ENCODE data around the gene RNGTT. TPM values are rescaled to one million over a fixed set of nuclear protein-coding genes. Genes with fewer than 3 reads are reported as not detected.

The RNGTT gene
- total RNA-seq, 2 donors from 2014 or later: 13.5 to 20.5 TPM

DNA sequence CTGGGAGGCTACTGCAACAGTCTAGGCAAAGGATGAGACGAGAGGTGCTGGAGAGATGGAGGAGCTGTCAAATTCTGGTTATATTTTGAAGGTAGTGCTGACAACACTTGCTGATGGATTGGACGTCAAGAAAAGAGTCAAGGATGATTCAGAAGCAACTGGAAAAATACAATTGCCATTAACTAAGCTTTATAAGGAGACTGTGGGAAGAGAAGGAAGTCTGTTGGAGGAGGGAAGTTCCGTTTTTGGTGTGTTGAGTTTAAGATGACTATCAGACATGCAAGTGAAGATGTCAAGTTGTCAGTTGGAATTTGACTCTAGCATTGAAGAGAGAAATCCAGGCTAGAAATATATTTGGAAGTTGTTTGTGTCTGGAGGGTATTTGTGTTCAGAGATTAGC is 358.1 kb downstream of the RNGTT start:
- DNase-seq (ENCODE audit: low spot score) (no peak), ATAC-seq (ENCODE audit: insufficient number of reproducible peaks, low FRiP score, low read depth) (no peak)
- H3K36me3 ChIP-seq: no peaks in the 10 kb centered on the region
- H3K27me3 ChIP-seq (replicated peaks; ENCODE audit: insufficient read depth): no peaks in the 10 kb centered on the region
- no peaks in the 10 kb centered on the region for H3K9me3 ChIP-seq
- TF ChIP-seq, protein P1, sequence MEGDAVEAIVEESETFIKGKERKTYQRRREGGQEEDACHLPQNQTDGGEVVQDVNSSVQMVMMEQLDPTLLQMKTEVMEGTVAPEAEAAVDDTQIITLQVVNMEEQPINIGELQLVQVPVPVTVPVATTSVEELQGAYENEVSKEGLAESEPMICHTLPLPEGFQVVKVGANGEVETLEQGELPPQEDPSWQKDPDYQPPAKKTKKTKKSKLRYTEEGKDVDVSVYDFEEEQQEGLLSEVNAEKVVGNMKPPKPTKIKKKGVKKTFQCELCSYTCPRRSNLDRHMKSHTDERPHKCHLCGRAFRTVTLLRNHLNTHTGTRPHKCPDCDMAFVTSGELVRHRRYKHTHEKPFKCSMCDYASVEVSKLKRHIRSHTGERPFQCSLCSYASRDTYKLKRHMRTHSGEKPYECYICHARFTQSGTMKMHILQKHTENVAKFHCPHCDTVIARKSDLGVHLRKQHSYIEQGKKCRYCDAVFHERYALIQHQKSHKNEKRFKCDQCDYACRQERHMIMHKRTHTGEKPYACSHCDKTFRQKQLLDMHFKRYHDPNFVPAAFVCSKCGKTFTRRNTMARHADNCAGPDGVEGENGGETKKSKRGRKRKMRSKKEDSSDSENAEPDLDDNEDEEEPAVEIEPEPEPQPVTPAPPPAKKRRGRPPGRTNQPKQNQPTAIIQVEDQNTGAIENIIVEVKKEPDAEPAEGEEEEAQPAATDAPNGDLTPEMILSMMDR (IDR thresholded peaks at IDR 0.05): no peak
- no peaks in the 10 kb centered on the region for H3K4me1 ChIP-seq (ENCODE audit: control insufficient read depth in 1 of 2, low read depth in 2 of 2)
- H3K4me3 ChIP-seq: no peak overlapping the region
- H3K27ac ChIP-seq: no peak overlapping the region

DNA sequence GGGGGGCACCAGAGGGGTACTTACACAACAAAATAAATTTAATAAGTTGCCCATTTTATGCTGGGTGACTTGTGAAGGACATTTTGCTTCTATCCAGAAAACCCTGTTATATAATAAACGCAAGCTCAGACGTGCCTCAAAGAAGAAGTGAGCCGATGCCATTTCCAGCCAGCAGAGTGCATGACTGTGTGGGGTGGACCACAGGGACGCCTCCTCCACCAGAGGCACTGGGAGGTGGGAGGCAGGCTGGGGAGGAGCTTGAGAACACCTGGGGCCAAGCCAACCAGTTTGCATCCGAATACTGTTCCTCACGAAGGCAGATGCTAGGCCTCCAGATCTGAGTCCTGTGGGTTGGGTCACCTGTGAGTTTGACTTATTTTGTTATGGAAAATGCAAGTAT is 363.8 kb downstream of the RNGTT start:
- DNase-seq (ENCODE audit: low spot score): no peak

DNA sequence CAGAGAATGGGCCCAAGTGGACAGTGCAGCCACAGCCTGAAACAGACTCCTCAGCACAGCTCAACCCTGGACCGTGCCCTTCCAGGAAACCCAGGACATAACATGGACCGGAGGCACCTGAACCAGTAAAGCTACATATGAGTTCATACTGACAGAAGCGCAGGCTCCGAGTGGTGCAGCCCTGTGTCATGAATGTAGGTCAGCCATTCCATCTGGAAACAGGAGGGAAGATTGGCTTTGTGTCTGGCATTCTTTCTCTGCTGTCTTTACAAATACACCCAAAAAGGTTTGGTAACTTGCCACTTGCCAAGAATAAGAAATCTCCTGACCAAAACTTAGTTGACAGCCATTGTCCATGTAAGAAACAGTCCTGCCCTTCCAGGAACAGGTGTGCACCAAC is 366.6 kb downstream of the RNGTT start:
- TF ChIP-seq, protein P1 (IDR thresholded peaks at IDR 0.05): no peak
- H3K36me3 ChIP-seq: no peaks in the 10 kb centered on the region
- H3K27me3 ChIP-seq (replicated peaks; ENCODE audit: insufficient read depth): no peaks in the 10 kb centered on the region
- peaks cover 0 to 10% of the 10 kb centered on the region in 2 donors for H3K4me1 ChIP-seq (ENCODE audit: control insufficient read depth in 1 of 2, low read depth in 2 of 2)
- H3K4me3 ChIP-seq: no peak overlapping the region
- no peak overlapping the region for H3K27ac ChIP-seq
- no peak for ATAC-seq (ENCODE audit: insufficient number of reproducible peaks, low FRiP score, low read depth)
- DNase-seq (ENCODE audit: low spot score): no peak
- no peaks in the 10 kb centered on the region for H3K9me3 ChIP-seq

More for the DNA sequence above, 363.8 kb downstream of the RNGTT start:
- Histone ChIP-seq H3K27me3 (replicated peaks; ENCODE audit: insufficient read depth) (no peaks in the 10 kb centered on the region), H3K36me3 (no peaks in the 10 kb centered on the region), H3K4me1 (ENCODE audit: control insufficient read depth in 1 of 2, low read depth in 2 of 2) (peaks cover 0 to 10% of the 10 kb centered on the region in 2 donors), H3K9me3 (no peaks in the 10 kb centered on the region), H3K4me3 (no peak overlapping the region), H3K27ac (no peak overlapping the region)
- no peak for ATAC-seq (ENCODE audit: insufficient number of reproducible peaks, low FRiP score, low read depth)
- TF ChIP-seq, protein P1 (IDR thresholded peaks at IDR 0.05): no peak

DNA sequence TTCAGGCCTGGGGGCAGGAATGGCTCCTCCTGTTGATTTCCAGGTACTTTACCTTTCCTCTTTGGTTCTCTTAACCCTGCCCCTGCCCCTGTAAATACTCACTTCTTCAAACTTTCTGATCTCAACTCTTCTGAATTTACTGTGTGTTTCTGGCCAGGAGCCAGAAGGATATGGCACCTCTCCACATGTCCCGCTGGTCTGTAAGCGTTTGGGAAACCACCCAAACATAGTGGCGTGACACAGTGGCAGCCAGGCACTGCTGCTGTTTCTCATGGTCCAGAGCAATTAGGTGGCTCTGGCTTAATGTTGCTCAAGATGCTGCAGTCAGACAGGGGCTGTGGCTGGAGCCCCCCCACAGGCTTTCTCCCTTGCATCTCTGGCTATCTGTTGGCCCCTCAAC is 374.5 kb downstream of the RNGTT start:
- no peak overlapping the region for H3K27ac ChIP-seq
- DNase-seq (ENCODE audit: low spot score) (peak; percentile 14), ATAC-seq (ENCODE audit: insufficient number of reproducible peaks, low FRiP score, low read depth) (no peak)
- H3K4me1 ChIP-seq (ENCODE audit: control insufficient read depth in 1 of 2, low read depth in 2 of 2): peaks cover 22 to 54% of the 10 kb centered on the region in 2 donors
- H3K4me3 ChIP-seq: no peak overlapping the region
- H3K36me3 ChIP-seq: no peaks in the 10 kb centered on the region
- no peaks in the 10 kb centered on the region for H3K9me3 ChIP-seq
- no peaks in the 10 kb centered on the region for H3K27me3 ChIP-seq (replicated peaks; ENCODE audit: insufficient read depth)
- TF ChIP-seq, protein P1 (IDR thresholded peaks at IDR 0.05): no peak

DNA sequence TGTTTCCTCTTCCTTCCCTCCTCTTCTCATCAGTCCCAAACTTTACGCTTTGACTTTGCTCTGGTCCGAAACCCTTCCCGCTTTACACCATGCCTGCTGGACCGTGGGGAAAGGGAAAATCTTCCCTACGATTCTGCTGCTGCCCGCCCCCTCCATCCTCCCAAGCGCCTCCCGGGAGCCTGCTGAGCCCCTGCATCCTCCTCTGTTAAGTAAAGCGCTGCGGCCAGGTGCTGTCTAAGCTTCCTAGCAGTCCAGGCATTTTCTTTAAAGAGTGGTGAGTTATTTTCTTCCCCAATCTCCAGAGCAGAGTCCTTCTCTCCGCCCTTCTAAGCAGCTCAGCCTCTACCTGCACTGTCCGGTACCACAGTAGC is 376.3 kb downstream of the RNGTT start:
- peaks cover 22 to 56% of the 10 kb centered on the region in 2 donors for H3K4me1 ChIP-seq (ENCODE audit: control insufficient read depth in 1 of 2, low read depth in 2 of 2)
- no peaks in the 10 kb centered on the region for H3K9me3 ChIP-seq
- no peaks in the 10 kb centered on the region for H3K27me3 ChIP-seq (replicated peaks; ENCODE audit: insufficient read depth)
- ATAC-seq (ENCODE audit: insufficient number of reproducible peaks, low FRiP score, low read depth) (no peak), DNase-seq (ENCODE audit: low spot score) (no peak)
- peak overlapping the region; percentile 48 for H3K4me3 ChIP-seq
- H3K36me3 ChIP-seq: no peaks in the 10 kb centered on the region
- H3K27ac ChIP-seq: peak overlapping the region; percentile 63 to 77
- TF ChIP-seq, protein P1 (IDR thresholded peaks at IDR 0.05): no peak
